GM12878 (cell line): Measurements from ENCODE around the gene CSTB. TPM values are rescaled to one million over a fixed set of nuclear protein-coding genes. Genes with fewer than 3 reads are reported as not detected.
A peak's percentile ranks its signal among the peaks of the same experiment; 100 is the strongest.

Experiments used
- EED ChIP-seq: sonication (generic); IDR thresholded peaks from 2 replicates; pipeline ENCODE4 v1.6.1; 2016; ENCODE audit warnings: antibody characterized with exemption, low read depth
- ETV6 ChIP-seq, 2 experiments: fragments of 450-650 bp in 1 of 2; IDR thresholded peaks in 1 of 2; conservative IDR thresholded peaks in 1 of 2; 2 replicates each; pipeline ENCODE4 v1.6.1; 2014; ENCODE audit warnings: antibody characterized with exemption in 1 of 2, borderline replicate concordance in 1 of 2, low read depth in 1 of 2, mild to moderate bottlenecking in 1 of 2, moderate library complexity in 1 of 2
- GATAD2B ChIP-seq: fragments of 450-650 bp; conservative IDR thresholded peaks from 2 replicates; pipeline ENCODE4 v1.6.1; 2017; ENCODE audit warnings: low read depth, mild to moderate bottlenecking, moderate library complexity
- IKZF2 ChIP-seq, 2 experiments: fragments of 450-650 bp; IDR thresholded peaks; 2 replicates each; pipeline ENCODE4 v1.6.1; 2017; ENCODE audit warnings: mild to moderate bottlenecking in 2 of 2, moderate library complexity in 2 of 2
- KAT2A ChIP-seq: conservative IDR thresholded peaks from 2 replicates; pipeline ENCODE4 v1.6.1; 2011; ENCODE audit warnings: low read depth, low read length; ENCODE audit not compliant: control insufficient read depth
- KLF5 ChIP-seq: fragments of 450-650 bp; IDR thresholded peaks from 2 replicates; pipeline ENCODE4 v1.6.1; 2014; ENCODE audit warnings: mild to moderate bottlenecking; ENCODE audit not compliant: partially characterized antibody
- MYB ChIP-seq: fragments of 150-350 bp; IDR thresholded peaks from 2 replicates; pipeline ENCODE4 v1.6.1; 2014; ENCODE audit warnings: mild to moderate bottlenecking, low read depth, low read length, borderline replicate concordance
- NFXL1 ChIP-seq: fragments of 450-650 bp; IDR thresholded peaks from 2 replicates; pipeline ENCODE4 v1.6.1; 2017; ENCODE audit warnings: antibody characterized with exemption, mild to moderate bottlenecking, borderline replicate concordance
- NFYB ChIP-seq: IDR thresholded peaks from 2 replicates; pipeline ENCODE4 v1.6.1; 2011; ENCODE audit warnings: low read depth, mild to moderate bottlenecking, low read length, improper control_type of control experiment, moderate library complexity; ENCODE audit not compliant: insufficient read depth
- PAX5 ChIP-seq: IDR thresholded peaks from 2 replicates; pipeline ENCODE4 v1.6.1; 2011; ENCODE audit warnings: low read depth, low read length, borderline replicate concordance
- PML ChIP-seq: IDR thresholded peaks from 2 replicates; pipeline ENCODE4 v1.6.1; 2012; ENCODE audit warnings: low read length, inconsistent platforms
- POLR2A ChIP-seq: IDR thresholded peaks from 2 replicates; pipeline ENCODE4 v1.6.1; 2011; ENCODE audit warnings: low read depth, mild to moderate bottlenecking, low read length
- POU2F2 ChIP-seq: IDR thresholded peaks from 3 replicates; pipeline ENCODE4 v1.6.1; 2011; ENCODE audit warnings: low read depth, mild to moderate bottlenecking, low read length, borderline replicate concordance
- RBBP5 ChIP-seq: fragments of 200-600 bp; sonication (generic); conservative IDR thresholded peaks from 2 replicates; pipeline ENCODE4 v1.6.1; 2016
- RFX5 ChIP-seq: IDR thresholded peaks from 2 replicates; pipeline ENCODE4 v1.6.1; 2011; ENCODE audit warnings: low read depth, low read length, improper control_type of control experiment
- SIX5 ChIP-seq: IDR thresholded peaks from 2 replicates; pipeline ENCODE4 v1.6.1; 2011; ENCODE audit warnings: mild to moderate bottlenecking, low read depth, low read length, moderate library complexity; ENCODE audit not compliant: severe bottlenecking
- SREBF1 ChIP-seq: IDR thresholded peaks from 2 replicates; pipeline ENCODE4 v1.6.1; 2012; ENCODE audit warnings: mild to moderate bottlenecking, low read length
- STAT1 ChIP-seq: fragments of 450-650 bp; conservative IDR thresholded peaks from 2 replicates; pipeline ENCODE4 v1.6.1; 2014; ENCODE audit warnings: antibody characterized with exemption, mild to moderate bottlenecking
- STAT3 ChIP-seq: IDR thresholded peaks from 2 replicates; pipeline ENCODE4 v1.6.1; 2011; ENCODE audit warnings: low read depth, low read length, improper control_type of control experiment
- TCF12 ChIP-seq: IDR thresholded peaks from 2 replicates; pipeline ENCODE4 v1.6.1; 2011; ENCODE audit warnings: low read depth, mild to moderate bottlenecking, low read length
- ZBED1 ChIP-seq: IDR thresholded peaks from 2 replicates; pipeline ENCODE4 v1.6.1; 2016; ENCODE audit warnings: borderline replicate concordance
- polyA plus RNA-seq, 11 experiments: library from polyadenylated mRNA; depleted of rRNA in 4 of 11; unstranded in 6 of 11; stranded (reverse) in 5 of 11; fragments of >200 nt; fragmentation: Nextera tagmentation in 4 of 11; fragmentation: Illumina TruSeq in 1 of 11; extraction: Ambion mirVana in 4 of 11; extraction: Trizol in 1 of 11; gene quantifications; 1 replicate in 1 of 11; 2 replicates in 10 of 11; pipeline versions ENCODE4 v1.2.1 to v1.2.3, GENCODE V29; 2011 to 2016; ENCODE audit warnings: inconsistent platforms in 2 of 11, missing spikeins in 2 of 11, low read depth in 1 of 11
- total RNA-seq, 4 experiments: library from RNA; depleted of rRNA in 3 of 4; stranded (reverse); fragments of >200 nt in 3 of 4; fragmentation: Illumina TruSeq in 1 of 4; extraction: Trizol in 1 of 4; gene quantifications; 2 replicates each; pipeline versions ENCODE4 v1.2.1 to v1.2.3, GENCODE V29; 2013 to 2021
- TF ChIP-seq, protein P1 (sequence below): fragments of 450-650 bp; formaldehyde crosslinking; IDR thresholded peaks from 2 replicates; pipeline ENCODE4 v1.5.0; 2022; ENCODE audit warnings: mild to moderate bottlenecking, missing genetic modification characterization
- TF ChIP-seq, protein P2 (sequence below): IDR thresholded peaks from 2 replicates; pipeline ENCODE4 v1.6.1; 2012; ENCODE audit warnings: low read length, inconsistent platforms
- TF ChIP-seq, protein P3 (sequence below): IDR thresholded peaks from 2 replicates; pipeline ENCODE4 v1.6.1; 2011; ENCODE audit warnings: borderline replicate concordance, low read depth, mild to moderate bottlenecking, moderate library complexity, low read length; ENCODE audit not compliant: insufficient read depth, poor library complexity, severe bottlenecking

CSTB gene
- total and polyA plus RNA-seq, 10 of the 15 experiments (the other 5 are each of a cell fraction or from before 2014, with no cell fraction given): 12.5 to 82.7 (median 41.9) TPM

DNA sequence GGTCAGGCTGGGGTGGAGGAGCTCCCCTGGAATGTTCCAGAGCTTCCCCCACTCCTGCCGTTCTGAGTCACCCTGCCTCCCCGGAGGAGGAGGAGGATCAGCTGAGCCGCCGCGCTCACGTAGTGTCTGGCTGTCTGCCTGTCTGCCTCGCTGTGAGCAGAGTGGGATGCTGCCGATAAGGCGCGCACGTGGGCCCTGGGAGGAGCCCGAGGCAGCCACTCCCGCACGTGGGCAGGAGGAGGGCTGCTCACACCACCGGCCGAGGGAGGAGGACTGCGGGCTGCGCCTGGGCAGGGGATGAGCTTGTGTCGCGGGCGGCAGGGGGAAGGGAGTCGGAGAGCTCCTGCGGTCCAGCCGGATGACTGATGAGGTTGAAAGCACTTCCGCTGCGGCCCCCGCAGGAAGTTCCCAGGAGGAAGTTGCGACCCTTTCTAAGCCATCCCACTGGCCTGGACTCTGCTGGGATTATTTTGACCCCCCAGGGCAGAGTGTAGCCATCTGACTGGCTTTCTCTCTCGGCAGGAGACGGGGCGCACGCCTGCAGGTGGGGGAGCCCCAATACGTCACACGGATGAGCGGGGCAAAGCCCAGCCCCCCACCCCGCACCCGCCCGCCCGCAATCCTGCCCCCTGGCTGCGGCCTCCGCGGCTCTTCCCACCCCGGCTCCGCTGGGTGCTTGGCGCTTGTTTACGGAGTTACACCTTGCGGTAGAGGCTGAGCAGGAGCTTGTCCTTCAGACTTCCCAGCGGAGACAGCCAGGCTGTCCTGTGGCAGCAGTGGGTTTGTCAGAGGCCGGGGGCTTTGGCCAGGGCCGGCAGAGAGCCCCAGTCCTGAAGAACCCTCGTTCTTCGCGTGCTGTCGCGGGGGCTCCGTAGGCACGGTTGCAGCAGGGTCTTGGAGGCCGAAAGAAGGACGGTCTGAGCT is 47.4 kb downstream of the CSTB start (continued):
- peak; percentile 85 for TF ChIP-seq POLR2A
- TF ChIP-seq SIX5: no peak
- TF ChIP-seq PAX5: peak; percentile 86; the same call in 1 of the 2 replicates
- peak; percentile 61; the same call in 1 of the 2 replicates for TF ChIP-seq RFX5
- TF ChIP-seq, protein P1, sequence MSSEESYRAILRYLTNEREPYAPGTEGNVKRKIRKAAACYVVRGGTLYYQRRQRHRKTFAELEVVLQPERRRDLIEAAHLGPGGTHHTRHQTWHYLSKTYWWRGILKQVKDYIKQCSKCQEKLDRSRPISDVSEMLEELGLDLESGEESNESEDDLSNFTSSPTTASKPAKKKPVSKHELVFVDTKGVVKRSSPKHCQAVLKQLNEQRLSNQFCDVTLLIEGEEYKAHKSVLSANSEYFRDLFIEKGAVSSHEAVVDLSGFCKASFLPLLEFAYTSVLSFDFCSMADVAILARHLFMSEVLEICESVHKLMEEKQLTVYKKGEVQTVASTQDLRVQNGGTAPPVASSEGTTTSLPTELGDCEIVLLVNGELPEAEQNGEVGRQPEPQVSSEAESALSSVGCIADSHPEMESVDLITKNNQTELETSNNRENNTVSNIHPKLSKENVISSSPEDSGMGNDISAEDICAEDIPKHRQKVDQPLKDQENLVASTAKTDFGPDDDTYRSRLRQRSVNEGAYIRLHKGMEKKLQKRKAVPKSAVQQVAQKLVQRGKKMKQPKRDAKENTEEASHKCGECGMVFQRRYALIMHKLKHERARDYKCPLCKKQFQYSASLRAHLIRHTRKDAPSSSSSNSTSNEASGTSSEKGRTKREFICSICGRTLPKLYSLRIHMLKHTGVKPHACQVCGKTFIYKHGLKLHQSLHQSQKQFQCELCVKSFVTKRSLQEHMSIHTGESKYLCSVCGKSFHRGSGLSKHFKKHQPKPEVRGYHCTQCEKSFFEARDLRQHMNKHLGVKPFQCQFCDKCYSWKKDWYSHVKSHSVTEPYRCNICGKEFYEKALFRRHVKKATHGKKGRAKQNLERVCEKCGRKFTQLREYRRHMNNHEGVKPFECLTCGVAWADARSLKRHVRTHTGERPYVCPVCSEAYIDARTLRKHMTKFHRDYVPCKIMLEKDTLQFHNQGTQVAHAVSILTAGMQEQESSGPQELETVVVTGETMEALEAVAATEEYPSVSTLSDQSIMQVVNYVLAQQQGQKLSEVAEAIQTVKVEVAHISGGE (CRISPR knock-in tag): peak; percentile 81
- TF ChIP-seq, protein P2, sequence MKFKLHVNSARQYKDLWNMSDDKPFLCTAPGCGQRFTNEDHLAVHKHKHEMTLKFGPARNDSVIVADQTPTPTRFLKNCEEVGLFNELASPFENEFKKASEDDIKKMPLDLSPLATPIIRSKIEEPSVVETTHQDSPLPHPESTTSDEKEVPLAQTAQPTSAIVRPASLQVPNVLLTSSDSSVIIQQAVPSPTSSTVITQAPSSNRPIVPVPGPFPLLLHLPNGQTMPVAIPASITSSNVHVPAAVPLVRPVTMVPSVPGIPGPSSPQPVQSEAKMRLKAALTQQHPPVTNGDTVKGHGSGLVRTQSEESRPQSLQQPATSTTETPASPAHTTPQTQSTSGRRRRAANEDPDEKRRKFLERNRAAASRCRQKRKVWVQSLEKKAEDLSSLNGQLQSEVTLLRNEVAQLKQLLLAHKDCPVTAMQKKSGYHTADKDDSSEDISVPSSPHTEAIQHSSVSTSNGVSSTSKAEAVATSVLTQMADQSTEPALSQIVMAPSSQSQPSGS: no peak
- no peak for TF ChIP-seq NFYB
- TF ChIP-seq NFXL1: peak; percentile 98
- TF ChIP-seq, protein P3, sequence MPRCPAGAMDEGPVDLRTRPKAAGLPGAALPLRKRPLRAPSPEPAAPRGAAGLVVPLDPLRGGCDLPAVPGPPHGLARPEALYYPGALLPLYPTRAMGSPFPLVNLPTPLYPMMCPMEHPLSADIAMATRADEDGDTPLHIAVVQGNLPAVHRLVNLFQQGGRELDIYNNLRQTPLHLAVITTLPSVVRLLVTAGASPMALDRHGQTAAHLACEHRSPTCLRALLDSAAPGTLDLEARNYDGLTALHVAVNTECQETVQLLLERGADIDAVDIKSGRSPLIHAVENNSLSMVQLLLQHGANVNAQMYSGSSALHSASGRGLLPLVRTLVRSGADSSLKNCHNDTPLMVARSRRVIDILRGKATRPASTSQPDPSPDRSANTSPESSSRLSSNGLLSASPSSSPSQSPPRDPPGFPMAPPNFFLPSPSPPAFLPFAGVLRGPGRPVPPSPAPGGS: peak; percentile 14
- TF ChIP-seq IKZF2 (IDR thresholded peaks at IDR 0.05): peak; percentile 85 to 90; a peak in 3 of 4 replicates
- no peak for TF ChIP-seq RBBP5
- TF ChIP-seq TCF12: no peak
- peak; percentile 90 for TF ChIP-seq GATAD2B
- peak in 1 of 2 experiments; percentile 89; a peak in 2 of 4 replicates for TF ChIP-seq ETV6 (conservative IDR thresholded peaks at IDR 0.05 in 1 of 2, IDR thresholded peaks at IDR 0.05 in 1 of 2; ENCODE audit: borderline replicate concordance in 1 of 2, low read depth in 1 of 2)
- peak; percentile 46; the same call in 1 of the 2 replicates for TF ChIP-seq SREBF1
- TF ChIP-seq ZBED1: no peak
- TF ChIP-seq POU2F2: peak; percentile 71; the same call in 2 of the 3 replicates
- no peak for TF ChIP-seq KAT2A
- no peak for TF ChIP-seq MYB
- no peak for TF ChIP-seq STAT1
- TF ChIP-seq KLF5: peak; percentile 35
- TF ChIP-seq STAT3: no peak
- peak; percentile 86 for TF ChIP-seq EED
- no peak for TF ChIP-seq PML
